GM13977 (cell line): ENCODE measurements around the gene SMIM41.
A peak's percentile ranks its signal among the peaks of the same experiment; 100 is the strongest.
"Not testable (repeated sequence)": the region's sequence is repeated elsewhere in the genome, so short reads cannot be mapped to it uniquely, and the experiment has no call there.

Source experiments
- DNase-seq: peaks from one replicate; pipeline ENCODE4 v3.0.0; 2012; ENCODE audit warnings: low spot score
- in situ Hi-C: fragments of 300-500 bp; cut with MboI; formaldehyde crosslinking; loops from one replicate; pipeline ENCODE4 v1.12.0; 2022; ENCODE audit warnings: low sequenced_read_pairs, low pct_unique_long_range_greater_than_20kb, mixed read lengths, inconsistent platforms; ENCODE audit not compliant: unreplicated experiment
- TF ChIP-seq, protein P1 (sequence below): IDR thresholded peaks from 2 replicates; pipeline ENCODE4 v1.5.1; 2012; ENCODE audit warnings: mild to moderate bottlenecking, control low read depth; ENCODE audit not compliant: insufficient read depth; ENCODE audit errors: extremely low read depth, missing control alignments

Gene SMIM41

DNA sequence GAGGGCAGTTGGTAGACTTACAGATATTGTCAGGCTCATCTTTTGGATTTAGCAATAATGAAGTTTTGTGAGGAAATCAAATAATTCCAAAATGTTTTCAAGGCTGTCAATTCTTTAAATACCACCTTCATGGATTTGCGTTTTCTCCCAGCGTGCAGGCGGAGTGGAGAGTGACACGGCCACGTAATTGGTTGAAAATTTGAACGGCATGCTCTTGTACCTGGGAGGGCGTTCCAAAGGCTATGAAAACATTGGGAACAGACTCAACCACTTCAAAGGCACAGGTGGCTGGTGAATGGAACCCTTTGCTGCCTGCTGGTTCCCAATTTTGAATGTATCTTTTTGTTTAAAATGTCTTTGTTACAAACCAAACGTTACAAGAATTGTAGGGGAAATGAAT is 12.4 kb downstream of the SMIM41 start:
- DNase-seq: no peak
- TF ChIP-seq, protein P1, sequence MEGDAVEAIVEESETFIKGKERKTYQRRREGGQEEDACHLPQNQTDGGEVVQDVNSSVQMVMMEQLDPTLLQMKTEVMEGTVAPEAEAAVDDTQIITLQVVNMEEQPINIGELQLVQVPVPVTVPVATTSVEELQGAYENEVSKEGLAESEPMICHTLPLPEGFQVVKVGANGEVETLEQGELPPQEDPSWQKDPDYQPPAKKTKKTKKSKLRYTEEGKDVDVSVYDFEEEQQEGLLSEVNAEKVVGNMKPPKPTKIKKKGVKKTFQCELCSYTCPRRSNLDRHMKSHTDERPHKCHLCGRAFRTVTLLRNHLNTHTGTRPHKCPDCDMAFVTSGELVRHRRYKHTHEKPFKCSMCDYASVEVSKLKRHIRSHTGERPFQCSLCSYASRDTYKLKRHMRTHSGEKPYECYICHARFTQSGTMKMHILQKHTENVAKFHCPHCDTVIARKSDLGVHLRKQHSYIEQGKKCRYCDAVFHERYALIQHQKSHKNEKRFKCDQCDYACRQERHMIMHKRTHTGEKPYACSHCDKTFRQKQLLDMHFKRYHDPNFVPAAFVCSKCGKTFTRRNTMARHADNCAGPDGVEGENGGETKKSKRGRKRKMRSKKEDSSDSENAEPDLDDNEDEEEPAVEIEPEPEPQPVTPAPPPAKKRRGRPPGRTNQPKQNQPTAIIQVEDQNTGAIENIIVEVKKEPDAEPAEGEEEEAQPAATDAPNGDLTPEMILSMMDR: no peak
- in situ Hi-C loops: no loop called here

DNA sequence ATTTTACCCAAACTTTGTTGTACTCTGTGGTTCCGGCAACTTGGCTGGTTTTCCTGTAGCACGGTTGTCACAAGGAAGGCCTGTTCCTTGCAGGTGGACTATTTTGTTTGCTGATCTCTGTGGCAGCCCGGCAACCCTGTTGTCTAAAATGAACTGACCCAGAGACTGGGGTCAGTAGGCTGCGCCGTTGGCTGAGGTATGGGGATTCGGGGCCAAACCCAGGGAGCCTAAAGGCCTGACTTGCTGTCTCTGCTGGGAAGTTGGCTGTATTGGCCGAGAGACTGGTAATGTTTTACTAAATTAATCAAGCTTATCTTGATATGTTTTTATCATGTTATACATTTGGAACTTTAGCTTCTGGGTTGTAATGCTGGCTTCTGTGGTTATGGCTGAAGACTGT is 13.8 kb downstream of the SMIM41 start:
- in situ Hi-C loops: no loop called here
- no peak for DNase-seq

DNA sequence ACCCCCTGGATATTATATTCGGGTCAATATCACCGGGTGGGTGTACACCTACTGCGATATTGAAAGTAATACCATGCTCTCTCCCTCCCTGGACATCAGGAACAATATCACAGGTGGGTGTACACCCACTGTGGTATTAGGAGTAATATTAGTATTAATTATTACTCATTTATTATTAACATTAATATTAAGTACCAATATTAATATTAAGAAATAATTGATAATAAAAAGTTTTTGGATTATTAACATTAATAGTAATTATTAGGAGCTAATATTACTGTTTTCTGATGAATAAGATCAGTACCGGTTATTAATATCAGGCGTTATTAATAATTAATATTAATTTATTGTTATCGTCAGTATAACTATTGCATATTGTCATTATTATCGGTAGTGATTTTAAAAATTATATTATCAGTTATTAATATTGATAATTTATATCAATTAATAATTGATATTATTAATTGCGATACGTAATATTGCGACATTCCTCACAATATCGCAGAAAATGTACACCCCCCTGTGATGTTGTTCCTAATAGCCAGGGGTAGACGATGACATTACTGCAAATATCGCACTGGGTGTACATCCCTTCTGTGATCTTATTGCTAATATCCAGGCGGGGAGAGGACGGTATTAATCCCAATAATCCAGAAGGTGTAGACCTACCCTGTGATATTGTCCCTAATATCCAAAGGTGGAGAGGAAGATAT is 17.0 kb downstream of the SMIM41 start:
- TF ChIP-seq, protein P1: no peak
- no peak for DNase-seq
- in situ Hi-C loops: no loop called here

More for the DNA sequence above, 13.8 kb downstream of the SMIM41 start:
- TF ChIP-seq, protein P1: no peak

DNA sequence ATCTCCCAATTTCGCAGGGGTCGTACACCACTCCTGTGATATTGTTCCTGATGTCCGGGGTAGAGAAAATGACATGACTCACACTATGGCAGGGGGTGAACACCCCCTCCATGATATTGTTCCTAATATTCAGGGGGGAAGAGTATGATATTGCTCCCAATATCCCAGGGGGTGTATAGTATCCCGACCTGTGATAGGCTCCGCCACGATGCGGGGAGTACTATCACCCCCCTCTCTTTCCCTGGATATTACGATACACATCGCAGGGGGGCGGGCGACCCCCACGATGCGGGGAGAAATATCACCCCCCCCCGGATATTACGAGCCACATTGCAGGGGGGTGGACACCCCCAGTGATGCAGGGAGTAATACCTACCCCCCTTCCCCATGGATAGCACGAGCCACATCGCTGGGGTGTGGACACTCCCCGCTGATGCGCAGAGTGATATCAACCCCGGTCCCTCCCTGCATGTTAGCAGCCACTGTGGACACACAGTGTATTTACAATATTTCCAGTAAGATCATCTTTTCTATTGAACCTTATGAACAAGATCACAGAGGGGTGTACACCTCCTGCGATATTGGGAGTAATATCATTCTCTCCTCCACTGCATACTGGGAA is 17.7 kb downstream of the SMIM41 start:
- in situ Hi-C loops: no loop called here
- DNase-seq: no peak
- TF ChIP-seq, protein P1: no peak

DNA sequence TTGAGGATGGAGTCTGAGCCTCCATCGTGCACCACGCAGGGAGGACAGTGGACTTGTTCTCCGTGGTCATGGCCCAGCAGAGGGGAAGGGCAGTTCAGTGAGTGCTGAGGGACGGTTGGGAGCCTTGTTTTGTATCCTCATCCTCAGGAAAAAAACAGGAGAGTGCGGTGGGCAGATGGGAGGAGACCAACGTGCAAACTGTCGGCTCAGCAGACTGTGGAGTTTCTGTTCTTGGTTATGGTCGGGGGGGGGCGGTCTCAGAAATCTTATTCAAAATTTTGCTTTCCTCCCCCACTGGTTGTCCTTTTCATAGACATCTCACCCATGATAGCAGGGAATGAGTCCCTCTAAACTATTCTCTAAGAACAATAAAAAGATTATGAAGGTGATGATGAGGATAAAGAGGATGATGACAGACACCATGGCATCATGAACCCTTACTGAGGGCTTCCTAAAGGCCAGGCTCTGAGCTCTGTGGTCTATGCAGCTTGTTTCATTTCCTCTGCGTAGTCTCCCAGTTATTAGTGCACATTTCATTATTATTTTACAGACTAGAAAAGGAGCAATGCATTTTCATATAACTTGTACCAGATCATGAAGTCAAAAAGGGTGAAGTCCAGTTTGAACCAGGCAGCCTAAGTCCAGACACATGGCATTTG is 25.1 kb downstream of the SMIM41 start:
- in situ Hi-C loops, DNase-seq: not testable (repeated sequence)

DNA sequence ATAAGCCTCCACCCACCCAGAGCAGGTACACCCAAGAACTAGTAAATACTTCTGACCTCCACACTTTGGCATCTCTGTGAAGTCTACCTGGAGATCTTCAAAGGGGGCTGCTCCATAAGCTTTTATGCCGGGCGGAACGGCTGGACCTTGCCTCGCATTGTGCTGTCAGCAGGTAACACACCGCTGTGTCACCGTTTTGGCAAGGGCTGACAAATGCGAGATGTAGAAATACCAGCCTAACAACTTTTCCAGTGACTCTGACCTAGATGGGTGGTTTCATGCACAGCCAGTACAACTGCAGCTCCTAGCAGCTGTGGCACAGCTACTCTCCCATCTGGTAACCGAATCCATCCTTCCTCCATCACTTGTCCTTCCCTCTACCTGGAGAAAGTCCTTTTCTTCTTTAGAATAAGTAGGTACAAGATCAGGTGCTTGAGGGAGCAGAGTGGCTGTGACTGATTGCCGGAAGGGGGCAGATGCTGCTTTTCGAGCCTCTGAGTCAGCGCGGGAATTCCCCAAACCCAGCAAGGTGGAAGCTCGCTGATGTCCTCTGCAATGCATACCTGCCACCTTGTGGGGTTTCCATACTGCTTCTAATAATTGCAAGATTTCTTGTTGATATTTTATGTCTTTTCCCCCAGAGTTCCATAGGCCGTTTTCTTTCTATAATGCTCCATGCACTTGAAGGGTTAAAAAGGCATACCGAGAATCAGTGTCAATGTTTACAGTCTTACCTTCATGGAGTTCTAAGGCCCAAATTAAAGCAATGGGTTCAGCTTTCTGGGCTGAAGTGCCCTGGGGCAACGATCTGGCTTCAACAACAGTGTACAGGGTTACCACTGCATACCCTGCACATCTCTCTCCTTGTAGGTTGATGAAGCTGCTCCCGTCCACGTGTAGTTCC is 37.0 kb downstream of the SMIM41 start:
- TF ChIP-seq, protein P1: peak; percentile 35
- in situ Hi-C loops, DNase-seq: not testable (repeated sequence)

DNA sequence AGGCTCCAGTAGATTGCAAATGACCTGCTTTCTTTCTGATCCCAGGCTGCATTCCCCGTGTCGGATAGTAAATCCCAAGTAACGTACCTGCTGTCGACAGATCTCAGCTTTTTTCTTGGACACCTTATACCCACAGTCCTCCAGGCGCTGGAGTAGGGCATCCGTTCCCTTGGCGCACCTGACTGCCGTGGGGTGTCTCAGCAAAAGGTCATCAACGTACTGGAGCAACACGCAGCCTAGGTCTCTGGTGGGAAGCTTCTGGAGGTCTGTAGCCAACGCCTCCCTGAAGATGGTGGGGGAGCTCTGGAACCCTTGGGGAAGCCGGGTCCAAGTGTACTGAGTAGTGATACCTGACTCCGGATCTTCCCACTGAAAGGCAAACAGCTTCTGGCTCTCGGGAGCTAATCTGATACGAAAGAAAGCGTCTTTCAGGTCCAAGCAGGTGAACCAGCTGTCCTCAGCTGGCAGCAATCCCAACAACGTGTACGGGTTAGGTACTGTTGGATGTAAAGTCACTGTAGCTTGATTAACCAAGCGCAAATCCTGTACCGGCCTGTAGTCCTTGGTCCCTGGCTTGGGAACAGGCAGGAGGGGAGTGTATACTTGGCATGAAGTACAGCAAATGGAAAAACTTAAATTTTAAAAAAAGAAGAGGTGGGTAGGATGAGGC is 38.4 kb downstream of the SMIM41 start:
- DNase-seq, in situ Hi-C loops: not testable (repeated sequence)
